Central memory CD8-positive, alpha-beta T cell (primary cell): Measurements from ENCODE around the gene CDKAL1.
"Not testable (repeated sequence)": the region's sequence is repeated elsewhere in the genome, so short reads cannot be mapped to it uniquely, and the experiment has no call there.

Source experiments
- ATAC-seq: fragments of 150-1000 bp; cut with Tn5 transposase; replicated peaks from 2 replicates; pipeline ENCODE4 v1.10.0; 2022; ENCODE audit warnings: mild to moderate bottlenecking, moderate FRiP score, moderate number of reproducible peaks; ENCODE audit not compliant: poor library complexity, severe bottlenecking; ENCODE audit errors: extremely low read depth
- DNase-seq, 2 donors: peaks; one replicate each; pipeline ENCODE4 v3.0.0; 2021; ENCODE audit warnings: low spot score in 2 of 2
- H3K27ac Mint-ChIP-seq: one replicate; pipeline ENCODE4 v1.8.0; 2022; ENCODE audit warnings: low read depth, mild to moderate bottlenecking, moderate library complexity, mixed read lengths
- H3K27me3 Mint-ChIP-seq: one replicate; pipeline ENCODE4 v1.8.0; 2022; ENCODE audit warnings: mixed read lengths
- H3K36me3 Mint-ChIP-seq: one replicate; pipeline ENCODE4 v1.8.0; 2022; ENCODE audit warnings: mild to moderate bottlenecking, moderate library complexity, mixed read lengths; ENCODE audit not compliant: insufficient read depth
- H3K4me1 Mint-ChIP-seq: one replicate; pipeline ENCODE4 v1.8.0; 2022; ENCODE audit warnings: mixed read lengths
- H3K4me3 Mint-ChIP-seq: one replicate; pipeline ENCODE4 v1.8.0; 2022; ENCODE audit warnings: mild to moderate bottlenecking, moderate library complexity, mixed read lengths
- H3K9me3 Mint-ChIP-seq: one replicate; pipeline ENCODE4 v1.8.0; 2022; ENCODE audit warnings: mixed read lengths

The CDKAL1 gene

DNA sequence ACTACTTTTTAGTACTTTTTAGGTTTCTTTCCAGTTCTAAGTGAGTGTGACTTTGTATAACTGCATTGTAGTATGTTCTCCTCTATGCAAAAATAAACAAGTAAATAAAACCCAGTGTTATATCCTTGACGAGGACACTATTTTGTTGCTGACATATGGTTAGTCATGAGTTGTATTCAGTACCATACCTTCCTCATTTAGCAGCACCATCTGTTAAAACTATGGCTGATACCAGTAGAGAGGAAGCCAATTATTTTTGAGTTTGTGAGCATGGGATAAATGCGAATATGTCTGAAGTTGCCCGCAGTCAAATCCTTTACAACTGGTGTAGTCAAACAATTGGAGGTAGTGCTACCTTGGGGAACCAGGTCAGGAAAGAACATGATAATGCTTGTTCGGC lies 74.1 kb downstream of the CDKAL1 start:
- Mint-ChIP-seq H3K36me3 (peaks cover 7% of the 10 kb centered on the region), H3K27ac (no peak overlapping the region), H3K4me1 (peaks cover 5% of the 10 kb centered on the region), H3K9me3 (no peaks in the 10 kb centered on the region), H3K4me3 (no peak overlapping the region), H3K27me3 (no peaks in the 10 kb centered on the region)
- DNase-seq (no peak), ATAC-seq (no peak)

GRCh38 chr6:20608905-20609304 lies 74.6 kb downstream of the CDKAL1 start:
- peaks cover 2% of the 10 kb centered on the region for H3K4me1 Mint-ChIP-seq
- no peak overlapping the region for H3K4me3 Mint-ChIP-seq
- H3K36me3 Mint-ChIP-seq = peaks cover 7% of the 10 kb centered on the region
- no peak overlapping the region for H3K27ac Mint-ChIP-seq
- ATAC-seq (no peak), DNase-seq (no peak)
- H3K27me3 Mint-ChIP-seq = no peaks in the 10 kb centered on the region
- no peaks in the 10 kb centered on the region for H3K9me3 Mint-ChIP-seq

DNA sequence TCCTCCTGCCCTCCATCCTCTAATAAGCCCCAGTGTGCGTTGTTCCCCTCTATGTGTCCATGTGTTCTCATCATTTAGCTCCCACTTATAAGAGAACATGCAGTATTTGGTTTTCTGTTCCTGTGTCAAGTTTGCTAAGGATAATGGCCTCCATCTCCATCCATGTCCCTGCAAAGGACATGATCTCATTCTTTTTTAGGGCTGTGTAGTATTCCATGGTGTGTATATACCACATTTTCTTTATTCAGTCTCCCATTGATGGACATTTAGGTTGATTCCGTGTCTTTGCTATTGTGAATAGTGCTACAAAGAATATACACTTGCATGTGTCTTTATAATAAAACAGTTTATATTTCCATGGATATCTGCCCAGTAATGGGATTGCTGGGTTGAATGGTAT lies 75.7 kb downstream of the CDKAL1 start:
- not testable (repeated sequence) for H3K9me3 Mint-ChIP-seq, H3K36me3 Mint-ChIP-seq, H3K27ac Mint-ChIP-seq, H3K27me3 Mint-ChIP-seq, H3K4me3 Mint-ChIP-seq, DNase-seq, ATAC-seq, H3K4me1 Mint-ChIP-seq

GRCh38 chr6:20610636-20611370 lies 76.5 kb downstream of the CDKAL1 start:
- Mint-ChIP-seq H3K4me3 (no peak overlapping the region), H3K27me3 (no peaks in the 10 kb centered on the region), H3K4me1 (no peaks in the 10 kb centered on the region), H3K9me3 (no peaks in the 10 kb centered on the region), H3K27ac (no peak overlapping the region), H3K36me3 (peaks cover 7% of the 10 kb centered on the region)
- ATAC-seq (no peak), DNase-seq (no peak)

GRCh38 chr6:20617537-20617936 lies 83.3 kb downstream of the CDKAL1 start:
- H3K9me3 Mint-ChIP-seq, H3K36me3 Mint-ChIP-seq, H3K4me3 Mint-ChIP-seq, H3K27me3 Mint-ChIP-seq, ATAC-seq, H3K27ac Mint-ChIP-seq, DNase-seq: not testable (repeated sequence)
- H3K4me1 Mint-ChIP-seq = peaks cover 13% of the 10 kb centered on the region

- Mint-ChIP-seq H3K4me3 (no peak overlapping the region), H3K9me3 (no peaks in the 10 kb centered on the region), H3K27me3 (no peaks in the 10 kb centered on the region), H3K36me3 (no peaks in the 10 kb centered on the region), H3K27ac (no peak overlapping the region), H3K4me1 (peaks cover 16% of the 10 kb centered on the region)
- ATAC-seq = no peak
- DNase-seq = no peak
Measured at GRCh38 chr6:20620043-20620442, 85.8 kb downstream of the CDKAL1 start.

DNA sequence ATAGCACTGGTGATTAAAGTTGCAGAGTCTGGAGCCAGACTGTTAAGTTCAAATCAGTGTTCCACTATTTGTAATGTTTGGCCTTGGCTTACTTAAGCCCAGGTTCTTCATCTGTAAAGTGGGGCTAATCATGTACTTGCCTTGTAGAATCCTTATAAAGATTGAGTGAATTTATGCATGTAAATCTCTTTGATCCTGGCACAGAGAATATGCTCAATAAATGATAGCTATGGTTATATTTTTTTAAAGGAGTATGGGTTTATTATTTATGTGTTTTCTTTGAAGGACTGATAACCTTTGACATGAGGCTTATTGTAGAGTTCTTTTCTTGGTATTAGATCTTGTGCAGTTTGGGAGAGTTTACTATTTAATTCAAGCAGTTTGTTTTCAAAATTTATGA lies 89.5 kb downstream of the CDKAL1 start:
- Mint-ChIP-seq H3K27me3 (no peaks in the 10 kb centered on the region), H3K9me3 (no peaks in the 10 kb centered on the region), H3K4me3 (no peak overlapping the region), H3K4me1 (peaks cover 18% of the 10 kb centered on the region), H3K36me3 (no peaks in the 10 kb centered on the region), H3K27ac (no peak overlapping the region)
- DNase-seq (no peak), ATAC-seq (no peak)

DNA sequence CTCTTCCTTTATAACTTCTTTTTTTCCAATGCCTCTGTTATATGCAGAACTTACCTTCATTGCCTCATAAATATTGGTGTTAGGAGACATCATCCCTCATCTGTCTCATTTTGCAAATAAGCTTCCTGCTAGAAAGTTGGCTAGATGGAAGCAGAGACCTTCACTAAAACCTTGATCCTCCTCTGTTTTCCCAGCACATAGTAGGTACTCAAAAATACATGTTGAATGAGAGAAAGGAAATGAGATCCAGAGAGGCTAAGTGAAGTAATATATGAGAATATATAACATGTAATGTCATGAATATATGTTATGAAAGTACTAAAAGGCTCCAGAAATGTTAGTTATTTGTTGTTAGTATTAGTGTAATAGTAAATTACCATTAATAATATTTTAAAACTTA lies 91.9 kb downstream of the CDKAL1 start:
- ATAC-seq = no peak
- Mint-ChIP-seq H3K4me3 (no peak overlapping the region), H3K27me3 (no peaks in the 10 kb centered on the region), H3K9me3 (no peaks in the 10 kb centered on the region), H3K27ac (no peak overlapping the region), H3K4me1 (peaks cover 37% of the 10 kb centered on the region), H3K36me3 (peaks cover 3% of the 10 kb centered on the region)
- DNase-seq = no peak

DNA sequence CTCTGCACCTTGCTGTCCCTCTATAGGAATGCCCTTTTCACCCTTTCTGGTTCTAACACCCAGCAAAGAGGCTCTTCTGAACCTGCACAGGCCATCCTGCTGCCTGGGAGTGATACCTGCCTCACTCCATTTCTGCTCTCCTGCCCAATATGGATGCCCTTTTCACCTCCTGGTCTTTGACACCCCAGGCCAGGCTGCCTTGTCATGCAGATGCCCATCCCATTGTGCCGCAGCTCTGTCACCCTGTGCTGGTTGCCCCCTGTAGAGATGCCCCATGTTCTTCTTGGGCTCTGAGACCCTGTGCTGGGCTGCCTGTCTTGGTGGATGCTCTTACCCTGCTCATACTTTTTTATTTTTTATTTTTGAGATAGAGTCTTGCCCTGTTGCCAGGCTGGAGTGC lies 95.3 kb downstream of the CDKAL1 start:
- Mint-ChIP-seq H3K4me1 (peaks cover 52% of the 10 kb centered on the region), H3K27ac (no peak overlapping the region), H3K27me3 (no peaks in the 10 kb centered on the region), H3K4me3 (no peak overlapping the region), H3K36me3 (peaks cover 6% of the 10 kb centered on the region), H3K9me3 (no peaks in the 10 kb centered on the region)
- ATAC-seq (no peak), DNase-seq (no peak)

GRCh38 chr6:20630136-20630535 lies 95.9 kb downstream of the CDKAL1 start:
- no peak overlapping the region for H3K4me3 Mint-ChIP-seq
- H3K9me3 Mint-ChIP-seq = no peaks in the 10 kb centered on the region
- H3K36me3 Mint-ChIP-seq = peaks cover 6% of the 10 kb centered on the region
- H3K27ac Mint-ChIP-seq = no peak overlapping the region
- H3K4me1 Mint-ChIP-seq = peaks cover 53% of the 10 kb centered on the region
- no peaks in the 10 kb centered on the region for H3K27me3 Mint-ChIP-seq
- DNase-seq (no peak), ATAC-seq (no peak)

DNA sequence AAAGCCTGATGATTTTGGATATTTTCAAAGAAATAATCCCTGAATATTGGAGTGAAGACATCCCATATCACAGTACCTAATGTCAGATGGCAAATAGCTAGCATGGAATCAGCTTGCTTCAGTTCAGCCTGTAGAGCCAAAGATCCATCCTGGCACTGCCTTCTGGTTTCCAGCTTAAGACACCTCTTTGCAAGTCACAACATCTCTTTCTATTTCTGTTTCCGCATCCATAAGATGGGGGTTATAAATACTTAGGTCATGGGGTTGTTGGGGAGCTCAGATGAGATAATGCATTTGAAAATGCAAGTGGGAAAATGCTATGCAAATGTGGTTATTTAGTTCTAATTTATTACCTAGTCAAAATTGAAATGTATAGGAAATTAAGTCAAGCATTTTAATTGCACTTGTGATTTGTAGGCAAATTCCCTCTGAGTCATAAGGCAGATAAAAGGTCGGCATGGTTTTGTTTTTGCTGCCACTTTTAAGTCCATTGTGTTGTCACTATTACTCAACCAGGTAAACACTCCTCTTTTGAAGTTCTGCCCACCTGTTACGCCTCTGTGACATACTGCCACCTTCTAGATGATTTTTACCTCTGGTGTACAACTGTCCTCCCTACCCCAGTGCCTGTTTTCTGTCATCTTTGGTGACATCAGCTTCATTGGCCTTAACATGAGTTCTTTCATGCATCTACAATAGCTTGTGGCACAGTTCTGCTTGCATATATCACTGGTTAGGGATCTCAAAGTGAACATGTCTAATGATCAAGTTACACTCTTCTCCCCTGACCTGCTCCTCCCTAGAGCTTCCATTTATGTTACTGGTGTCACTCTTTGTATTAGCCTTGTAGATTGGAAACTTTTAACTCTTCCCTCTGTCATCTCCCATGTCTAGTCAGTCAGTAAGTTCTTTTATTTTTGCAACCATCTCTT lies 96.6 kb downstream of the CDKAL1 start:
- no peak for ATAC-seq
- no peak for DNase-seq
- Mint-ChIP-seq H3K27ac (no peak overlapping the region), H3K4me1 (peaks cover 51% of the 10 kb centered on the region), H3K36me3 (peaks cover 6% of the 10 kb centered on the region), H3K9me3 (no peaks in the 10 kb centered on the region), H3K27me3 (no peaks in the 10 kb centered on the region), H3K4me3 (no peak overlapping the region)

DNA sequence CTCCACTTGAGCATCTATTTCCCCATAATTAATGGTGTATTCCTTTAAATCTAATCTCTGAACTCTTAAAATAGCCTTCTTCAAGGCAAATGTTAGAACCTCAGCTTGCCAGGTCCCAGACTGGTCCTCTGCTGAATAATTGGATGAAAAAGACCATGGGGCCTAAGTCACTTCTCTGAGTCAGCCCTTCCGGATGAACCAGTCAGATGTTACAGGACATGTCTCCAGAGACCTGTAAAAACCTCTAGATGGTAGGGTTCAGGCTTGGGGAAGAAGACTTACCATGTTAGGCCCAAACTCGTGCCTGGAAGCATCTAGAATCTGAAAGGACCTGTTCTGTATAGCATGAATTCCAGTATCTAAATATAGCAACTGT lies 97.3 kb downstream of the CDKAL1 start:
- ATAC-seq (no peak), DNase-seq (no peak)
- no peak overlapping the region for H3K27ac Mint-ChIP-seq

GRCh38 chr6:20632696-20633095 lies 98.4 kb downstream of the CDKAL1 start:
- no peak for ATAC-seq
- no peak overlapping the region for H3K27ac Mint-ChIP-seq
- H3K36me3 Mint-ChIP-seq = peaks cover 6% of the 10 kb centered on the region

More for the DNA sequence above, 97.3 kb downstream of the CDKAL1 start:
- no peaks in the 10 kb centered on the region for H3K9me3 Mint-ChIP-seq
- H3K27me3 Mint-ChIP-seq = no peaks in the 10 kb centered on the region
- peaks cover 6% of the 10 kb centered on the region for H3K36me3 Mint-ChIP-seq
- H3K4me3 Mint-ChIP-seq = no peak overlapping the region
- H3K4me1 Mint-ChIP-seq = peaks cover 54% of the 10 kb centered on the region

More at GRCh38 chr6:20632696-20633095, 98.4 kb downstream of the CDKAL1 start:
- Mint-ChIP-seq H3K4me3 (no peak overlapping the region), H3K27me3 (no peaks in the 10 kb centered on the region), H3K4me1 (peaks cover 54% of the 10 kb centered on the region), H3K9me3 (no peaks in the 10 kb centered on the region)
- no peak for DNase-seq
